Thoracic aorta (tissue), 2 donors: ENCODE measurements around the gene SLC46A3. TPM values are rescaled to one million over a fixed set of nuclear protein-coding genes. Genes with fewer than 3 reads are reported as not detected.

ENCODE experiments used
- ATAC-seq: fragments of 150-250 bp; one replicate; pipeline ENCODE4 v1.8.0; 2017; ENCODE audit warnings: low read depth; ENCODE audit not compliant: insufficient number of reproducible peaks, low FRiP score
- DNase-seq: peaks from one replicate; pipeline ENCODE4 v3.0.0-alpha.2; 2020; ENCODE audit warnings: low spot score
- H3K27ac ChIP-seq, 2 donors: fragments of 200-600 bp; sonication (generic); 1 replicate in 1 of 2; 2 replicates in 1 of 2; pipeline ENCODE4 v1.5.1; 2016; ENCODE audit warnings: mild to moderate bottlenecking in 2 of 2, moderate library complexity in 2 of 2
- H3K27me3 ChIP-seq: fragments of 200-600 bp; sonication (generic); replicated peaks from 2 replicates; pipeline ENCODE4 v1.6.0; 2016; ENCODE audit warnings: mild to moderate bottlenecking; ENCODE audit not compliant: insufficient read depth
- H3K36me3 ChIP-seq: fragments of 200-600 bp; sonication (generic); one replicate; pipeline ENCODE4 v1.5.1; 2016
- H3K4me1 ChIP-seq, 2 donors: fragments of 200-600 bp; sonication (generic); 1 replicate in 1 of 2; 2 replicates in 1 of 2; pipeline versions ENCODE4 v1.5.1 to v1.6.0; 2016; ENCODE audit warnings: low read depth in 2 of 2, mild to moderate bottlenecking in 1 of 2; ENCODE audit not compliant: control insufficient read depth in 1 of 2
- H3K4me3 ChIP-seq: fragments of 200-600 bp; sonication (generic); 2 replicates; pipeline ENCODE4 v1.5.1; 2016; ENCODE audit warnings: mild to moderate bottlenecking
- H3K9me3 ChIP-seq: fragments of 200-600 bp; sonication (generic); 2 replicates; pipeline ENCODE4 v1.5.1; 2016
- CTCF ChIP-seq: fragments of 200-600 bp; sonication (generic); IDR thresholded peaks from one replicate; pipeline ENCODE4 v1.5.1; 2019; ENCODE audit warnings: antibody characterized with exemption
- total RNA-seq, 2 donors: library from RNA; depleted of rRNA; stranded (reverse); fragments of >200 nt; gene quantifications; one replicate each; pipeline versions ENCODE4 v1.1.0 to v1.2.3, GENCODE V29; 2016

SLC46A3 gene
- total RNA-seq, 2 donors from 2014 or later: 10.8 to 16.4 TPM

GRCh38 chr13:28707629-28708427 lies 10.9 kb downstream of the SLC46A3 start:
- DNase-seq: no peak
- Histone ChIP-seq H3K27ac (no peak overlapping the region), H3K27me3 (no peaks in the 10 kb centered on the region), H3K36me3 (peaks cover 9% of the 10 kb centered on the region), H3K4me3 (no peak overlapping the region), H3K4me1 (no peaks in the 10 kb centered on the region), H3K9me3 (no peaks in the 10 kb centered on the region)
- ATAC-seq: no peak
- no peak for TF ChIP-seq CTCF

GRCh38 chr13:28705461-28706083 lies 13.2 kb downstream of the SLC46A3 start:
- Histone ChIP-seq H3K4me3 (no peak overlapping the region), H3K4me1 (no peaks in the 10 kb centered on the region), H3K27ac (no peak overlapping the region), H3K9me3 (no peaks in the 10 kb centered on the region), H3K36me3 (peaks cover 17% of the 10 kb centered on the region), H3K27me3 (no peaks in the 10 kb centered on the region)
- TF ChIP-seq CTCF: no peak
- ATAC-seq (no peak), DNase-seq (no peak)

DNA sequence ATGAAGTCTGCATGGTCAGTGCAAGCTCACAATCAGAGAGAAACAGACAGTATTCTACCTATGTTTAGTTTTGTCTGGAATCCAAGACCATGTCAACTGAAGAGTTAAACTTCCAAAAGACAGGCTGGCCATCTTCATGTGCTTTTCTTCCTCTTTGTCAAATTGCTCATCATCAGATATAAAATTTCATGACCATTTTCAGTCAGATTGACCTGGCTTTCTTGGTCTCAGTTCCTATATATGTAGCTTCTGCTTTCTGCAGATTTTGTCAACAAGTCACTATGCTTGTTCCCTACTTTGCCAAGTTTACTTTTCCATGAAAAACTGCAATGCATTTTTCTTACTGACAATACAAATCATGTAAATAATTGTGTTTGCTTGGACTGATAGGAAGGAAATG lies 13.9 kb downstream of the SLC46A3 start:
- TF ChIP-seq CTCF: no peak
- ATAC-seq: no peak
- Histone ChIP-seq H3K27me3 (no peaks in the 10 kb centered on the region), H3K9me3 (no peaks in the 10 kb centered on the region), H3K4me3 (no peak overlapping the region), H3K4me1 (no peaks in the 10 kb centered on the region), H3K36me3 (peaks cover 17% of the 10 kb centered on the region), H3K27ac (no peak overlapping the region)
- DNase-seq: no peak

- H3K27me3 ChIP-seq: no peaks in the 10 kb centered on the region
- H3K9me3 ChIP-seq: no peaks in the 10 kb centered on the region
- H3K4me1 ChIP-seq: no peaks in the 10 kb centered on the region
- no peak overlapping the region for H3K27ac ChIP-seq
- ATAC-seq (no peak), DNase-seq (no peak)
- peaks cover 17% of the 10 kb centered on the region for H3K36me3 ChIP-seq
- no peak for TF ChIP-seq CTCF
- no peak overlapping the region for H3K4me3 ChIP-seq
These were observed 14.5 kb downstream of the SLC46A3 start for GRCh38 chr13:28704282-28704681.

GRCh38 chr13:28699246-28699645 lies 19.5 kb downstream of the SLC46A3 start:
- Histone ChIP-seq H3K27ac (no peak overlapping the region), H3K27me3 (no peaks in the 10 kb centered on the region), H3K4me1 (no peaks in the 10 kb centered on the region), H3K4me3 (no peak overlapping the region), H3K36me3 (peaks cover 19% of the 10 kb centered on the region), H3K9me3 (no peaks in the 10 kb centered on the region)
- no peak for TF ChIP-seq CTCF
- no peak for DNase-seq
- ATAC-seq: no peak
